ENCODE data around the gene PSMC3.

GRCh38 chr11:47442514-47442913, 16.3 kb upstream of the PSMC3 start:
- TF ChIP-seq, protein P1, sequence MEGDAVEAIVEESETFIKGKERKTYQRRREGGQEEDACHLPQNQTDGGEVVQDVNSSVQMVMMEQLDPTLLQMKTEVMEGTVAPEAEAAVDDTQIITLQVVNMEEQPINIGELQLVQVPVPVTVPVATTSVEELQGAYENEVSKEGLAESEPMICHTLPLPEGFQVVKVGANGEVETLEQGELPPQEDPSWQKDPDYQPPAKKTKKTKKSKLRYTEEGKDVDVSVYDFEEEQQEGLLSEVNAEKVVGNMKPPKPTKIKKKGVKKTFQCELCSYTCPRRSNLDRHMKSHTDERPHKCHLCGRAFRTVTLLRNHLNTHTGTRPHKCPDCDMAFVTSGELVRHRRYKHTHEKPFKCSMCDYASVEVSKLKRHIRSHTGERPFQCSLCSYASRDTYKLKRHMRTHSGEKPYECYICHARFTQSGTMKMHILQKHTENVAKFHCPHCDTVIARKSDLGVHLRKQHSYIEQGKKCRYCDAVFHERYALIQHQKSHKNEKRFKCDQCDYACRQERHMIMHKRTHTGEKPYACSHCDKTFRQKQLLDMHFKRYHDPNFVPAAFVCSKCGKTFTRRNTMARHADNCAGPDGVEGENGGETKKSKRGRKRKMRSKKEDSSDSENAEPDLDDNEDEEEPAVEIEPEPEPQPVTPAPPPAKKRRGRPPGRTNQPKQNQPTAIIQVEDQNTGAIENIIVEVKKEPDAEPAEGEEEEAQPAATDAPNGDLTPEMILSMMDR (IDR thresholded peaks at IDR 0.05), result no peak
- no peak for TF ChIP-seq POLR2A (IDR thresholded peaks at IDR 0.05)

Data from esophagus squamous epithelium (tissue), 4 donors.